DOHH2 (cell line): Measurements from ENCODE around the gene PTPN14.

Experiments used
- EZH2phosphoT487 ChIP-seq: fragments of 200-600 bp; sonication (generic); IDR thresholded peaks from 2 replicates; pipeline ENCODE4 v1.6.1; 2017; ENCODE audit warnings: borderline replicate concordance, mild to moderate bottlenecking, antibody characterized with exemption, low read length, moderate library complexity, mixed read lengths
- TF ChIP-seq, protein P1 (sequence below): fragments of 200-600 bp; sonication (generic); IDR thresholded peaks from one replicate; pipeline ENCODE4 v1.5.1; 2014; ENCODE audit warnings: antibody characterized with exemption, mild to moderate bottlenecking, low read depth, low read length; ENCODE audit not compliant: poor library complexity, severe bottlenecking

DNA sequence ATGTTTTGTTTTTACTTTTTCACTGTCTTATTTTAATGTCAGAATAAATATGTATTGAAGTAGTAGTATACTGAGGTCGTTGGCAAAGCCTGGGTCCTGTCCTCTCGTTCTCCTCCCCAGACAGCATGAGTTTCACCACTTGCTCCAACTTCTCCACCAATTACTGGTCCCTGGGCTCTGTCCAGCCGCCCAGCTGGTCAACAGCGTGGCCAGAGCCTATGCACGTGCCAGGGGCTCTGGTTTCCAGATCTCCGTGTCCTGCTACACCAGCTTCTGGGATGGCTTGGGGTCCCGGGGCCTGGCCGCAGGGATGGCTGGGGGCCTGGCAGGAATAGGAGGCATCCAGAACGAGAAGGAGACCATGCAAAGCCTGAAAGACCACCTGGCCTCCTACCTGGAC lies 19.3 kb downstream of the PTPN14 start:
- TF ChIP-seq, protein P1, sequence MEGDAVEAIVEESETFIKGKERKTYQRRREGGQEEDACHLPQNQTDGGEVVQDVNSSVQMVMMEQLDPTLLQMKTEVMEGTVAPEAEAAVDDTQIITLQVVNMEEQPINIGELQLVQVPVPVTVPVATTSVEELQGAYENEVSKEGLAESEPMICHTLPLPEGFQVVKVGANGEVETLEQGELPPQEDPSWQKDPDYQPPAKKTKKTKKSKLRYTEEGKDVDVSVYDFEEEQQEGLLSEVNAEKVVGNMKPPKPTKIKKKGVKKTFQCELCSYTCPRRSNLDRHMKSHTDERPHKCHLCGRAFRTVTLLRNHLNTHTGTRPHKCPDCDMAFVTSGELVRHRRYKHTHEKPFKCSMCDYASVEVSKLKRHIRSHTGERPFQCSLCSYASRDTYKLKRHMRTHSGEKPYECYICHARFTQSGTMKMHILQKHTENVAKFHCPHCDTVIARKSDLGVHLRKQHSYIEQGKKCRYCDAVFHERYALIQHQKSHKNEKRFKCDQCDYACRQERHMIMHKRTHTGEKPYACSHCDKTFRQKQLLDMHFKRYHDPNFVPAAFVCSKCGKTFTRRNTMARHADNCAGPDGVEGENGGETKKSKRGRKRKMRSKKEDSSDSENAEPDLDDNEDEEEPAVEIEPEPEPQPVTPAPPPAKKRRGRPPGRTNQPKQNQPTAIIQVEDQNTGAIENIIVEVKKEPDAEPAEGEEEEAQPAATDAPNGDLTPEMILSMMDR = no peak
- TF ChIP-seq EZH2phosphoT487 = no peak
